ENCODE measurements around the gene EVA1C. TPM values are rescaled to one million over a fixed set of nuclear protein-coding genes. Genes with fewer than 3 reads are reported as not detected.
A peak's percentile ranks its signal among the peaks of the same experiment; 100 is the strongest.

Gene EVA1C
- total and polyA plus RNA-seq, 2 donors (not counting 3 experiments of a cell fraction or from before 2014, with no cell fraction given): 22.8 to 38.6 TPM

DNA sequence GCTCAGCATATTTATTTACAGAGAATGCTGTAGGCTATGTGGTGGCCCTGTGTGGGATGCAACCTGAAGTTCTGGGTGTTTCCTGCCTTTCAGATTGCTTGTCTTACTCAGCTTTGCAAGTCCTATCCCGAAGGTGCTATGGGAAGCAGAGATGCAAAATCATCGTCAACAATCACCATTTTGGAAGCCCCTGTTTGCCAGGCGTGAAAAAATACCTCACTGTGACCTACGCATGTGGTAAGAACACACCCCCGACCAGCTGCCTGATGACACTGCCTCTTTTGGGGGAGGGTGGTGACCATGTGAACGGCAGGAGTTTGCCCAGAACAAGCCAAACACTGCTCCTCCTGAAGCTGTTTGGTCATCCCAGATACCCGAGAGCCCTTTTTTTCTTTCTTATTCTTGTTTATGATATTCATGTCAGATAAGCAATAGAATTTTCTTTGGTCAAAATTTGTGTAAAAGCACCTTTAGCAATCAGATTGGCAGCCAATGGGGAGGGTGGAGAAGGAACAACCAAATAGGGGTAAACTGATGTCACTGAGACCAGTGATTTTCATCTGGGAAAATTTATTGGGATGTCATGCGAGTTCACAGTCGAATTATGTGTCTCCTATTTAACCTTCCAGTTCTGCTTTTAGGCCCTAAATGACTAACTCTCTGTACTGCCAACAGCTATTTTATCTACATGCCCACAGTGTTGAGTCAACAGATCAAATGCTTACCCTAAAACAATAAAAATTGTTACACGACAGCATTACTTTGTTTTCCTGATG, 82.6 kb downstream of the EVA1C start:
- POLR2A ChIA-PET: interaction anchor here (1.0 kb wide), 1 partner anchor 11 kb away, joined by 3 read pairs; no protein-coding TSS in a partner anchor
- intact Hi-C loops (cut with micrococcal nuclease): loop anchor here (1.0 to 5.0 kb wide), 4 partner anchors 31 to 80 kb away; no protein-coding TSS in a partner anchor

More for the DNA sequence above, 82.6 kb downstream of the EVA1C start:
- Histone ChIP-seq H2AFZ (ENCODE audit: low read depth, low read length) (no peak overlapping the region), H3K79me2 (ENCODE audit: control insufficient read depth, insufficient read depth, low read length) (peaks cover 9% of the 10 kb centered on the region), H3K9me3 (replicated peaks; ENCODE audit: control insufficient read depth, insufficient read depth, low read length) (no peaks in the 10 kb centered on the region), H3K4me2 (ENCODE audit: insufficient read depth, low read length) (peak overlapping the region; percentile 28), H3K9me1 (replicated peaks; ENCODE audit: control insufficient read depth, extremely low read depth, insufficient read depth, low read length) (no peaks in the 10 kb centered on the region), H3K9ac (replicated peaks; ENCODE audit: extremely low read depth, insufficient read depth, low read length) (peak overlapping the region; percentile 70), H3K36me3 (ENCODE audit: control insufficient read depth in 2 of 2, extremely low read depth in 1 of 2, insufficient read depth in 2 of 2, low read length in 2 of 2) (peaks cover 0 to 3% of the 10 kb centered on the region in 2 experiments), H3K4me3 (replicated peaks in 1 of 3; ENCODE audit: insufficient read depth in 1 of 3, low read depth in 1 of 3, low read length in 3 of 3) (no peak overlapping the region), H3K27ac (ENCODE audit: insufficient read depth, low read depth, low read length) (peak overlapping the region; percentile 95), H4K20me1 (replicated peaks; ENCODE audit: control insufficient read depth, extremely low read depth, insufficient read depth, low read length) (no peaks in the 10 kb centered on the region), H3K27me3 (ENCODE audit: control insufficient read depth in 2 of 2, insufficient read depth in 2 of 2, low read length in 2 of 2) (no peaks in the 10 kb centered on the region), H3K4me1 (ENCODE audit: control insufficient read depth, extremely low read depth, insufficient read depth, low read length) (peaks cover 73% of the 10 kb centered on the region)
- FAIRE-seq (peak; percentile 88), DNase-seq (ENCODE audit: low read depth, low spot score) (peak; percentile 91)
- peak; percentile 43 for TF ChIP-seq POLR2AphosphoS5 (IDR thresholded peaks at IDR 0.05; ENCODE audit: insufficient read depth, low read depth, low read length)
- TF ChIP-seq GATA2 (IDR thresholded peaks at IDR 0.05; ENCODE audit: insufficient read depth, insufficient read length, low read depth, low read length): peak; percentile 89
- TF ChIP-seq, protein P1, sequence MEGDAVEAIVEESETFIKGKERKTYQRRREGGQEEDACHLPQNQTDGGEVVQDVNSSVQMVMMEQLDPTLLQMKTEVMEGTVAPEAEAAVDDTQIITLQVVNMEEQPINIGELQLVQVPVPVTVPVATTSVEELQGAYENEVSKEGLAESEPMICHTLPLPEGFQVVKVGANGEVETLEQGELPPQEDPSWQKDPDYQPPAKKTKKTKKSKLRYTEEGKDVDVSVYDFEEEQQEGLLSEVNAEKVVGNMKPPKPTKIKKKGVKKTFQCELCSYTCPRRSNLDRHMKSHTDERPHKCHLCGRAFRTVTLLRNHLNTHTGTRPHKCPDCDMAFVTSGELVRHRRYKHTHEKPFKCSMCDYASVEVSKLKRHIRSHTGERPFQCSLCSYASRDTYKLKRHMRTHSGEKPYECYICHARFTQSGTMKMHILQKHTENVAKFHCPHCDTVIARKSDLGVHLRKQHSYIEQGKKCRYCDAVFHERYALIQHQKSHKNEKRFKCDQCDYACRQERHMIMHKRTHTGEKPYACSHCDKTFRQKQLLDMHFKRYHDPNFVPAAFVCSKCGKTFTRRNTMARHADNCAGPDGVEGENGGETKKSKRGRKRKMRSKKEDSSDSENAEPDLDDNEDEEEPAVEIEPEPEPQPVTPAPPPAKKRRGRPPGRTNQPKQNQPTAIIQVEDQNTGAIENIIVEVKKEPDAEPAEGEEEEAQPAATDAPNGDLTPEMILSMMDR (IDR thresholded peaks at IDR 0.05; ENCODE audit: extremely low read depth in 1 of 2, insufficient read depth in 1 of 2, low read depth in 1 of 2, low read length in 2 of 2): no peak
- TF ChIP-seq JUN (IDR thresholded peaks at IDR 0.05; ENCODE audit: borderline replicate concordance, insufficient read depth, insufficient read length, low read depth): peak; percentile 69
- TF ChIP-seq POLR2A (IDR thresholded peaks at IDR 0.05; ENCODE audit: low read depth, low read length): peak; percentile 20
- no peak for TF ChIP-seq MYC (IDR thresholded peaks at IDR 0.05; ENCODE audit: low read depth, low read length)
- TF ChIP-seq EZH2 (IDR thresholded peaks at IDR 0.05; ENCODE audit: borderline replicate concordance, low read depth, low read length, severe bottlenecking): no peak
- TF ChIP-seq FOS (IDR thresholded peaks at IDR 0.05; ENCODE audit: borderline replicate concordance, insufficient read depth, low read length): peak; percentile 70
- TF ChIP-seq, protein P2, sequence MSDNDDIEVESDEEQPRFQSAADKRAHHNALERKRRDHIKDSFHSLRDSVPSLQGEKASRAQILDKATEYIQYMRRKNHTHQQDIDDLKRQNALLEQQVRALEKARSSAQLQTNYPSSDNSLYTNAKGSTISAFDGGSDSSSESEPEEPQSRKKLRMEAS (IDR thresholded peaks at IDR 0.05; ENCODE audit: insufficient read depth, insufficient read length): no peak
- TSS peak; percentile 28 for BruUV-seq (replicated peaks)
- dilution Hi-C loops (cut with MboI; ENCODE audit: extremely low pct_ligation_motif_present, low sequenced_read_pairs): no loop called here
- CTCF ChIA-PET: interaction anchor here (1.0 to 1.7 kb wide), 7 partner anchors 17 to 103 kb away, joined by 3 to 8 read pairs (median 4); partner anchors contain the start of gene URB1

Measured in endothelial cell of umbilical vein (primary cell).